Measurements from ENCODE around the gene TENM4.

DNA sequence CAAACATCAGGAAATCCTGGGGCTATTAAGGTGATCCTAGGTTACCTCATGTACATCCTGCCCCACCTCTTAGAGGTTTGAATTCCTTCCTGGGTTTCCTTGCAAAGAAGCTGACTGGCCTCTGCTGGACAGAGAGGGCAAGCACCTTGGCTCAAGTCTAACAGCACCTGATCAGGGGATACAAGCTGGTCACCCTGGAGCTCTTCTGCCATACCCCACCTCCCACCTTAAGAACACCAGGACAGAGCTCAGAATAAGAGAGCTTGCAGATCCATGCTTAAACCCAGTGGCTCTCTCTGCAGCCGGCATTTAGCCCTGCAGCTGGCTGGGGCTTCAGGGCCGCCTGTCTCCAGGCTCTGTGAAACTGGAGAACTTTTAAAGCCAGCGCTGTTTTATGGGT, 479.6 kb downstream of the TENM4 start:
- no peak for TF ChIP-seq JUND (IDR thresholded peaks at IDR 0.05)
- TF ChIP-seq, protein P1, sequence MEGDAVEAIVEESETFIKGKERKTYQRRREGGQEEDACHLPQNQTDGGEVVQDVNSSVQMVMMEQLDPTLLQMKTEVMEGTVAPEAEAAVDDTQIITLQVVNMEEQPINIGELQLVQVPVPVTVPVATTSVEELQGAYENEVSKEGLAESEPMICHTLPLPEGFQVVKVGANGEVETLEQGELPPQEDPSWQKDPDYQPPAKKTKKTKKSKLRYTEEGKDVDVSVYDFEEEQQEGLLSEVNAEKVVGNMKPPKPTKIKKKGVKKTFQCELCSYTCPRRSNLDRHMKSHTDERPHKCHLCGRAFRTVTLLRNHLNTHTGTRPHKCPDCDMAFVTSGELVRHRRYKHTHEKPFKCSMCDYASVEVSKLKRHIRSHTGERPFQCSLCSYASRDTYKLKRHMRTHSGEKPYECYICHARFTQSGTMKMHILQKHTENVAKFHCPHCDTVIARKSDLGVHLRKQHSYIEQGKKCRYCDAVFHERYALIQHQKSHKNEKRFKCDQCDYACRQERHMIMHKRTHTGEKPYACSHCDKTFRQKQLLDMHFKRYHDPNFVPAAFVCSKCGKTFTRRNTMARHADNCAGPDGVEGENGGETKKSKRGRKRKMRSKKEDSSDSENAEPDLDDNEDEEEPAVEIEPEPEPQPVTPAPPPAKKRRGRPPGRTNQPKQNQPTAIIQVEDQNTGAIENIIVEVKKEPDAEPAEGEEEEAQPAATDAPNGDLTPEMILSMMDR (IDR thresholded peaks at IDR 0.05), result peak; percentile 58
- TF ChIP-seq EP300 (IDR thresholded peaks at IDR 0.05; ENCODE audit: borderline replicate concordance in 1 of 2, low read depth in 1 of 2, low read length in 1 of 2), result no peak
- TF ChIP-seq NRF1 (IDR thresholded peaks at IDR 0.05; ENCODE audit: low read depth, low read length), result no peak
- TF ChIP-seq FOXM1 (IDR thresholded peaks at IDR 0.05; ENCODE audit: low read depth), result no peak
- TF ChIP-seq RCOR1 (IDR thresholded peaks at IDR 0.05; ENCODE audit: low read length), result no peak
- no peak for TF ChIP-seq TAF1 (IDR thresholded peaks at IDR 0.05; ENCODE audit: borderline replicate concordance, low read depth, low read length)
- peak; percentile 81 for TF ChIP-seq RAD21 (IDR thresholded peaks at IDR 0.05; ENCODE audit: low read length)

Measured in SK-N-SH (cell line).